ENCODE results near the gene ZBTB3. TPM values are rescaled to one million over a fixed set of nuclear protein-coding genes. Genes with fewer than 3 reads are reported as not detected.

Gene ZBTB3
- total and polyA plus RNA-seq, 2 of the 13 experiments (the other 11 are each of a cell fraction or from before 2014, with no cell fraction given) = 3.4 to 5.2 TPM

GRCh38 chr11:62727165-62727871, 26.6 kb downstream of the ZBTB3 start, which contains the start of gene HNRNPUL2 (continued):
- TF ChIP-seq, protein P1, sequence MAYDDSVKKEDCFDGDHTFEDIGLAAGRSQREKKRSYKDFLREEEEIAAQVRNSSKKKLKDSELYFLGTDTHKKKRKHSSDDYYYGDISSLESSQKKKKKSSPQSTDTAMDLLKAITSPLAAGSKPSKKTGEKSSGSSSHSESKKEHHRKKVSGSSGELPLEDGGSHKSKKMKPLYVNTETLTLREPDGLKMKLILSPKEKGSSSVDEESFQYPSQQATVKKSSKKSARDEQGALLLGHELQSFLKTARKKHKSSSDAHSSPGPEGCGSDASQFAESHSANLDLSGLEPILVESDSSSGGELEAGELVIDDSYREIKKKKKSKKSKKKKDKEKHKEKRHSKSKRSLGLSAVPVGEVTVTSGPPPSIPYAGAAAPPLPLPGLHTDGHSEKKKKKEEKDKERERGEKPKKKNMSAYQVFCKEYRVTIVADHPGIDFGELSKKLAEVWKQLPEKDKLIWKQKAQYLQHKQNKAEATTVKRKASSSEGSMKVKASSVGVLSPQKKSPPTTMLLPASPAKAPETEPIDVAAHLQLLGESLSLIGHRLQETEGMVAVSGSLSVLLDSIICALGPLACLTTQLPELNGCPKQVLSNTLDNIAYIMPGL (CRISPR knock-in tag; IDR thresholded peaks at IDR 0.05; ENCODE audit: borderline replicate concordance in 1 of 2, low read depth in 1 of 2) = peak in 1 of 2 experiments; percentile 62; a peak in 3 of 4 replicates
- TF ChIP-seq CEBPZ (IDR thresholded peaks at IDR 0.05; ENCODE audit: low read length) = no peak
- TF ChIP-seq TBX3 (IDR thresholded peaks at IDR 0.05; ENCODE audit: borderline replicate concordance) = no peak
- peak; percentile 89; the same call in 1 of the 2 replicates for TF ChIP-seq KAT7 (CRISPR knock-in tag; IDR thresholded peaks at IDR 0.05; ENCODE audit: borderline replicate concordance)
- peak; percentile 95 for TF ChIP-seq SPEN (CRISPR knock-in tag; IDR thresholded peaks at IDR 0.05; ENCODE audit: low read depth)
- peak; percentile 57; the same call in 1 of the 2 replicates for TF ChIP-seq SMYD3 (CRISPR knock-in tag; IDR thresholded peaks at IDR 0.05)
- TF ChIP-seq TRAFD1 (CRISPR knock-in tag; IDR thresholded peaks at IDR 0.05; ENCODE audit: borderline replicate concordance) = peak; percentile 82; the same call in 1 of the 2 replicates
- TF ChIP-seq ZNF776 (CRISPR knock-in tag; IDR thresholded peaks at IDR 0.05) = peak; percentile 100
- TF ChIP-seq SKI (IDR thresholded peaks at IDR 0.05; ENCODE audit: partially characterized antibody) = peak; percentile 73
- no peak; the same call in 1 of the 2 replicates for TF ChIP-seq KLF11 (CRISPR knock-in tag; IDR thresholded peaks at IDR 0.05)
- TF ChIP-seq, protein P2, sequence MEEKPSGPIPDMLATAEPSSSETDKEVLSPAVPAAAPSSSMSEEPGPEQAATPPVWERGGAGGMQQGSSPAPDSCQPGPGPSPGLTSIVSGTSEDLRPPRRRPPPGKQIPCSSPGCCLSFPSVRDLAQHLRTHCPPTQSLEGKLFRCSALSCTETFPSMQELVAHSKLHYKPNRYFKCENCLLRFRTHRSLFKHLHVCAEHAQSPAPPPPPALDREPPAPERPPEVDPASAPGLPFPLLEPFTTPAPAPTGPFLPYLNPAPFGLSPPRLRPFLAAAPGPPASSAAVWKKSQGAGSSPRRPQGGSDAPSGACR (CRISPR knock-in tag; IDR thresholded peaks at IDR 0.05) = 0 out of 2 replicates have a peak, but pooled peaks have one; percentile 80
- peak; percentile 95 for TF ChIP-seq SRY (CRISPR knock-in tag; IDR thresholded peaks at IDR 0.05)
- TF ChIP-seq ZBTB3 (CRISPR knock-in tag; IDR thresholded peaks at IDR 0.05; ENCODE audit: borderline replicate concordance, low read depth) = no peak; the same call in 1 of the 2 replicates
- TF ChIP-seq, protein P3, sequence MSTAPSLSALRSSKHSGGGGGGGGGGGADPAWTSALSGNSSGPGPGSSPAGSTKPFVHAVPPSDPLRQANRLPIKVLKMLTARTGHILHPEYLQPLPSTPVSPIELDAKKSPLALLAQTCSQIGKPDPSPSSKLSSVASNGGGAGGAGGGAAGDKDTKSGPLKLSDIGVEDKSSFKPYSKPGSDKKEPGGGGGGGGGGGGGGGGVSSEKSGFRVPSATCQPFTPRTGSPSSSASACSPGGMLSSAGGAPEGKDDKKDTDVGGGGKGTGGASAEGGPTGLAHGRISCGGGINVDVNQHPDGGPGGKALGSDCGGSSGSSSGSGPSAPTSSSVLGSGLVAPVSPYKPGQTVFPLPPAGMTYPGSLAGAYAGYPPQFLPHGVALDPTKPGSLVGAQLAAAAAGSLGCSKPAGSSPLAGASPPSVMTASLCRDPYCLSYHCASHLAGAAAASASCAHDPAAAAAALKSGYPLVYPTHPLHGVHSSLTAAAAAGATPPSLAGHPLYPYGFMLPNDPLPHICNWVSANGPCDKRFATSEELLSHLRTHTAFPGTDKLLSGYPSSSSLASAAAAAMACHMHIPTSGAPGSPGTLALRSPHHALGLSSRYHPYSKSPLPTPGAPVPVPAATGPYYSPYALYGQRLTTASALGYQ (CRISPR knock-in tag; IDR thresholded peaks at IDR 0.05) = peak; percentile 75; the same call in 1 of the 2 replicates
- TF ChIP-seq HOXD1 (CRISPR knock-in tag; IDR thresholded peaks at IDR 0.05) = peak; percentile 87; the same call in 1 of the 2 replicates
- TF ChIP-seq HES4 (CRISPR knock-in tag; IDR thresholded peaks at IDR 0.05; ENCODE audit: borderline replicate concordance) = peak; percentile 99
- peak; percentile 96; the same call in 1 of the 2 replicates for TF ChIP-seq ZNF451 (CRISPR knock-in tag; IDR thresholded peaks at IDR 0.05)
- peak; percentile 78; the same call in 1 of the 2 replicates for TF ChIP-seq ZNF33B (CRISPR knock-in tag; IDR thresholded peaks at IDR 0.05)
- peak; percentile 94; the same call in 1 of the 2 replicates for TF ChIP-seq NFKB2 (CRISPR knock-in tag; IDR thresholded peaks at IDR 0.05; ENCODE audit: borderline replicate concordance)
